ENCODE data around the gene GPR37L1.
A peak's percentile ranks its signal among the peaks of the same experiment; 100 is the strongest.

GPR37L1 gene

GRCh38 chr1:202154766-202155477 lies 32.2 kb downstream of the GPR37L1 start:
- Histone ChIP-seq H3K27me3 (ENCODE audit: control insufficient read depth, insufficient read depth, low read length) (no peaks in the 10 kb centered on the region), H3K4me1 (ENCODE audit: control insufficient read depth, insufficient read depth, low read length) (peaks cover 4% of the 10 kb centered on the region; the same call in 1 of the 2 replicates), H3K36me3 (ENCODE audit: control insufficient read depth, insufficient read depth, low read length) (no peaks in the 10 kb centered on the region), H3K4me3 (ENCODE audit: low read length) (no peak overlapping the region), H3K9me3 (ENCODE audit: control insufficient read depth, insufficient read depth, low read length) (no peaks in the 10 kb centered on the region), H3K27ac (ENCODE audit: low read length) (no peak overlapping the region)
- no CpG with 5 or more reads among the region's 11 CpGs for WGBS (ENCODE audit: insufficient coverage, insufficient read length)
- peak; percentile 67 for DNase-seq (ENCODE audit: low read depth, low spot score)

- Histone ChIP-seq H3K4me1 (ENCODE audit: control insufficient read depth, insufficient read depth, low read length) (peaks cover 5% of the 10 kb centered on the region; the same call in 1 of the 2 replicates), H3K4me3 (ENCODE audit: low read length) (no peak overlapping the region), H3K27me3 (ENCODE audit: control insufficient read depth, insufficient read depth, low read length) (no peaks in the 10 kb centered on the region), H3K36me3 (ENCODE audit: control insufficient read depth, insufficient read depth, low read length) (no peaks in the 10 kb centered on the region; the same call in 1 of the 2 replicates), H3K9me3 (ENCODE audit: control insufficient read depth, insufficient read depth, low read length) (no peaks in the 10 kb centered on the region), H3K27ac (ENCODE audit: low read length) (no peak overlapping the region)
- no peak for DNase-seq (ENCODE audit: low read depth, low spot score)
- no CpG with 5 or more reads among the region's 8 CpGs for WGBS (ENCODE audit: insufficient coverage, insufficient read length)
Measured at GRCh38 chr1:202155478-202156021, 32.8 kb downstream of the GPR37L1 start.

DNA sequence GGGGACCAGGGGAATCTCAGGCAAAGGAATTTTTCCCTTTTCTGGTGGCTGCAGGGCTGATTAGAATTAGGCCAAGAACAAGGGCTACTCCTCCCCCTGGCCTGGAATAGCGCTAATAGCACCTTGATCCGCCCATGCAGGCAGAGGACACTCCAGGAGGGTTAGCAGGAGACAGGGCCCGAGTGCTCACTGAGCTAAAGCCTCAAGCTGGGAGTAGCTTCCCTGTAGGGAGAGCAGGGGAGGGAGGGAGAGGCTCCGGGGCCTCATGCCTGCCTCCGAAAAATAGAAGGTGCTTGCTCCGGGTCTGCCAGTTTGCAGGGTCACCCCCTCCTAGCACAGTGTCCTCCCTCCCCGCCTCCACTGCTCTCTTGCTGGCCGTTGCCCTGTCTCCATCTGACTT lies 33.9 kb downstream of the GPR37L1 start:
- no peak for DNase-seq (ENCODE audit: low read depth, low spot score)
- WGBS (ENCODE audit: insufficient coverage, insufficient read length), result no CpG with 5 or more reads among the region's 8 CpGs
- Histone ChIP-seq H3K9me3 (ENCODE audit: control insufficient read depth, insufficient read depth, low read length) (no peaks in the 10 kb centered on the region), H3K4me1 (ENCODE audit: control insufficient read depth, insufficient read depth, low read length) (peaks cover 5% of the 10 kb centered on the region; the same call in 1 of the 2 replicates), H3K36me3 (ENCODE audit: control insufficient read depth, insufficient read depth, low read length) (no peaks in the 10 kb centered on the region; the same call in 1 of the 2 replicates), H3K27ac (ENCODE audit: low read length) (no peak overlapping the region), H3K4me3 (ENCODE audit: low read length) (no peak overlapping the region), H3K27me3 (ENCODE audit: control insufficient read depth, insufficient read depth, low read length) (no peaks in the 10 kb centered on the region)

DNA sequence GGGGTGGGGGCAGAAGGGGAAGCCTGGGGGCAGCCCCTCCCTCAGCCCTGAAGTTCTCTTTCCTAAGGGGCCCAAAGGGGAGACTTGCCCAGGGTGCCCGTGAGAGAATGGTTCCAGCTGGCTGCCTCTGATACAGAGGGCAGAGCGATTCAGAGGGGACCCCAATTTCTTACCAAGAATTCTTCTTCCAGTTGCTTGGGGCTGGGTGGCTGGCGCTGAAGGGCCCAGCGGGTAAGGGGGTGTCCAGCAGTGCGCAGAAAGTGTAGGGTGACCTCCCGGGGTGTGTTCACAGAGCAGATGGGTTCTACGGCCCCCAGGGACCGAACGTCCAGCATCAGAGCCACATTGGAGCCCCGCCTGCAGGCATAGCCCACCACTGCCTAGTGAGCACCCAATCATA lies 35.2 kb downstream of the GPR37L1 start:
- no peak overlapping the region for H3K4me3 ChIP-seq (ENCODE audit: low read length)
- H3K27me3 ChIP-seq (ENCODE audit: control insufficient read depth, insufficient read depth, low read length), result no peaks in the 10 kb centered on the region
- WGBS (ENCODE audit: insufficient coverage, insufficient read length), result no CpG with 5 or more reads among the region's 10 CpGs
- no peak for DNase-seq (ENCODE audit: low read depth, low spot score)
- no peaks in the 10 kb centered on the region for H3K9me3 ChIP-seq (ENCODE audit: control insufficient read depth, insufficient read depth, low read length)
- peaks cover 8% of the 10 kb centered on the region for H3K4me1 ChIP-seq (ENCODE audit: control insufficient read depth, insufficient read depth, low read length)
- no peaks in the 10 kb centered on the region; the same call in 1 of the 2 replicates for H3K36me3 ChIP-seq (ENCODE audit: control insufficient read depth, insufficient read depth, low read length)
- no peak overlapping the region for H3K27ac ChIP-seq (ENCODE audit: low read length)

DNA sequence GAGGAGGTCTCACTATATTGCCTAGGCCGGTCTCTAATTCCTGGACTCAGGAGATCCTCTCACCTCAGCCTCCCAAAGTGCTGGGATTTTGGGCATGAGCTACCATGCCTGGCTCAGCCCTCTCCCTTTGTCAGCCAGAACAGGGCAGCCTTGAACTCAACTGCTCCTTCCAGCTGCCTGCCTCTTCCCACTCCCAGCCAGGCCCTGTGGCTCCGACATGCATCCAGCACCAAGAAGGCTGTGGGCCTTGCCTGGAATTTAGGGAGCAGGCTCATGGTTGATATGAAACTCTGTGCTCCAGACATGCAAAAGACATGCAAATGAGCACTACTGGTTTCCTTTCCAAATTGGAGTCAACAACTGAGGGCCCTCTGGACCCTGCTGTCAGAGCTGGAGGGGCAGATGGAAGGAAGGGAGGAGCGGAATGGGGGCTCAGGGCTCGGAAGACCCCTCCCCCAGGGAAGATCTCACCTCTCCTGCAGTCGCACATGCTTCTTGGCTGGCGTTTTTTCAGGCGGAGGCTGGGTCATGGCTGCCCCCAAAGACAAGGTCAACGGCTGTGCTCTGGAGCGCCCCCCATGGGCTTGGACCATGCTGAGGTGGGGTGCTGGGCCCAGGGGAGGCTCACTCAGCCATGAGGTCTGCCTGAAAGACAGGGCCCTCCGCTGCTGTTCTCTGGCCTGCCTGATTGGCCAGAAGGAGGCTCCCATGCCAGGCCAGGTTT lies 36.3 kb downstream of the GPR37L1 start:
- no peak for DNase-seq (ENCODE audit: low read depth, low spot score)
- Histone ChIP-seq H3K4me1 (ENCODE audit: control insufficient read depth, insufficient read depth, low read length) (peaks cover 10% of the 10 kb centered on the region), H3K27me3 (ENCODE audit: control insufficient read depth, insufficient read depth, low read length) (no peaks in the 10 kb centered on the region), H3K9me3 (ENCODE audit: control insufficient read depth, insufficient read depth, low read length) (no peaks in the 10 kb centered on the region), H3K36me3 (ENCODE audit: control insufficient read depth, insufficient read depth, low read length) (no peaks in the 10 kb centered on the region; the same call in 1 of the 2 replicates), H3K4me3 (ENCODE audit: low read length) (no peak overlapping the region), H3K27ac (ENCODE audit: low read length) (no peak overlapping the region)
- no CpG with 5 or more reads among the region's 10 CpGs for WGBS (ENCODE audit: insufficient coverage, insufficient read length)

GRCh38 chr1:202159534-202160371 lies 37.0 kb downstream of the GPR37L1 start:
- H3K9me3 ChIP-seq (ENCODE audit: control insufficient read depth, insufficient read depth, low read length), result no peaks in the 10 kb centered on the region
- no CpG with 5 or more reads among the region's 16 CpGs for WGBS (ENCODE audit: insufficient coverage, insufficient read length)
- no peak overlapping the region for H3K27ac ChIP-seq (ENCODE audit: low read length)
- no peaks in the 10 kb centered on the region; the same call in 1 of the 2 replicates for H3K36me3 ChIP-seq (ENCODE audit: control insufficient read depth, insufficient read depth, low read length)
- DNase-seq (ENCODE audit: low read depth, low spot score), result no peak
- H3K27me3 ChIP-seq (ENCODE audit: control insufficient read depth, insufficient read depth, low read length), result no peaks in the 10 kb centered on the region
- peaks cover 8% of the 10 kb centered on the region for H3K4me1 ChIP-seq (ENCODE audit: control insufficient read depth, insufficient read depth, low read length)
- no peak overlapping the region for H3K4me3 ChIP-seq (ENCODE audit: low read length)

DNA sequence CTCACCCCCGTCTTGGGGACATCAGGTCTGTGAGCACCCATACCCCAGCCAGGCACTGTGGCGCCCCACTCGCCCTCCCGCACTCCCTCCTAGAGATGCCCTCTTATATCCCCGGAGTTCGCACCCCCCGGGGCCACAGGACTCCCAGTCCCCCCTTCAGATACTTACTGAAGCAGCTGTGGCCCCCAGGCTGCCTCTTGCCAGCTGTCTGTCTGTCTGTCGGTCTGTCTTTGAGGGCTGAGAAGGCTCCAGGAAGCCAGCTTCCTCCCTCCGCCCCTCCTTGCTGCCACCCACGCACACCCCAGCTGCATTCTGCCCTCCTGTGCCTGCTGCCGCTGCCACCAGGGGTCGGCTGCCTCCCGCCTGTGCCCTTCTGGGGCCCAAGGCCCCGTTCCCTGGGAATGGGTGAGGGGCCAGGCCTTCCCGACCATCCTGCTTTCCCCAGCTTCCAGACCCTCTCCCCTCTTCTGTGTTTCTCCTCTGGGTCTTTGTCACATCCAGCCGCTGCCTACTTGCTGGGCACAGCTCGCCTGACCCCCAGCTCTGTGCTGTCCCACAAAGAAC lies 37.7 kb downstream of the GPR37L1 start, which contains the start of gene PTPN7:
Gene PTPN7, minus strand, starts transcription at position 226 of the 564 bp plus-strand sequence. CDS start 1,200 bp downstream, outside the sequence.
- H3K9me3 ChIP-seq (ENCODE audit: control insufficient read depth, insufficient read depth, low read length), result no peaks in the 10 kb centered on the region
- no peaks in the 10 kb centered on the region for H3K27me3 ChIP-seq (ENCODE audit: control insufficient read depth, insufficient read depth, low read length)
- peaks cover 6% of the 10 kb centered on the region for H3K4me1 ChIP-seq (ENCODE audit: control insufficient read depth, insufficient read depth, low read length)
- H3K36me3 ChIP-seq (ENCODE audit: control insufficient read depth, insufficient read depth, low read length), result no peaks in the 10 kb centered on the region; the same call in 1 of the 2 replicates
- WGBS (ENCODE audit: insufficient coverage, insufficient read length), result no CpG with 5 or more reads among the region's 17 CpGs
- no peak within 1 kb of the TSS for H3K27ac ChIP-seq (ENCODE audit: low read length)
- no peak within 1 kb of the TSS for H3K4me3 ChIP-seq (ENCODE audit: low read length)
- DNase-seq (ENCODE audit: low read depth, low spot score), result no peak

DNA sequence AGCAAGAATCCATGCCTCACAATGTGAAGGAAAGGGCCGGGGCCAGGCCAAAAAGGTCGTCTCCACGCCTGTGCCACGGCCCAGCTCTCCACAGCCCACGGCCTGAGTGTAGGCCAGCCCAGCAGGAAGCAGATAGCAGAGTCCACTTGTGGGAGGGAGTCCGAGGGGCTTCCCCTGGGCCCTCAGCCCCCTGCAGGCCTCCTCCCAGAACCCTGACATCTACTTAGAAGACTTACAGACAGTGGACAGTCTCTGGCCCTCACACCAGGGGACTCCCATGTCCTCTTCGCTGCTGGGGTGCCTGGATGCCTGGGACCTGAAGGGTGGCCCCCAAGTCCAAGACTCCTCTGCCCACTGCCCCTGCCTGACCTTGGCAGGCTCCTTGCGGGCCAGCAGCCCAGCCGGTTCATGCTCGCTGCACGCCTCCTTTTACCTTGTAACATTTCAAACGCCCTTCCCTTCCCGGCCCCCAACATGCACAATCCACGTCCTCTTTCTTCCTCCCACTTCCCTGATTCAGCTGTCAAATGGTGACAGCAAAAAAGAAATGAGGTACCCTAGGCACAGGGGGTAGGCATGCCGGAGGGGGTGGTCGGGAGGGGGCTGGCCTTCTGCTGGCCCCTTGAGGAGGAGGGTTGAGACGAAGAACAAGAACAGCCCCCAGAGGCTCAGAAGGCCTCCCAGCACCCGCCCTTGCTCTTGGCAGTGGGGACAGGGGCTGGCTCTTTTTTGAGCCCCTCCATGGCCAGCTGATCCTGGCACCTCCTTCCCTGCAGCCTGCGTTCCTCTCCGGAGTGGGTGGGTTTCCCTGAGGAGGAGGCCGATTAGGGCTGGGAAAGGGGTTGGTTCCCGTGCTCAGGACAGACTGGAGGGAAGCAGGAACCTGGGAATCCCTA lies 38.7 kb downstream of the GPR37L1 start:
- Histone ChIP-seq H3K4me1 (ENCODE audit: control insufficient read depth, insufficient read depth, low read length) (peaks cover 6% of the 10 kb centered on the region), H3K27me3 (ENCODE audit: control insufficient read depth, insufficient read depth, low read length) (no peaks in the 10 kb centered on the region), H3K9me3 (ENCODE audit: control insufficient read depth, insufficient read depth, low read length) (no peaks in the 10 kb centered on the region), H3K36me3 (ENCODE audit: control insufficient read depth, insufficient read depth, low read length) (no peaks in the 10 kb centered on the region; the same call in 1 of the 2 replicates), H3K4me3 (ENCODE audit: low read length) (no peak overlapping the region), H3K27ac (ENCODE audit: low read length) (no peak overlapping the region)
- DNase-seq (ENCODE audit: low read depth, low spot score), result no peak
- whole genome bisulfite sequencing (ENCODE audit: insufficient coverage, insufficient read length), result no CpG with 5 or more reads among the region's 22 CpGs

DNA sequence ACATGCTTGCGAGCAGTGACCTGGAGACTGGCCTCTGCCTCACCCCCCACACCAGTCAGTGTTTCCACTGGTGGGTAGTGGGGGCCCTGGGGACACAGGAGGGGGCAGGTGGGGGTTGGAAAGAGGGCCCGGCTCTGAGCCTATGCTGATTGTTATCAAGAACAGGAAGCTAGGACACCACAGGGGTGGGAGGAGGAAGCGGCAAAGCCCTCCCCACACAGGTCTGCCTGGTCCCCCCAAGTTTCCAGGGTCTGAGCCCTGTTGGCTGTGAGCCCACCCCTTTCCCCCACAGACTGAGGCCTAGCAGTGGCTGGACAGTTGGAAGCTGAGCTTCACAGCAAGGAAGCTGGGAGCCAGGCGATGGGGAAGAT lies 39.3 kb downstream of the GPR37L1 start:
- Histone ChIP-seq H3K9me3 (ENCODE audit: control insufficient read depth, insufficient read depth, low read length) (no peaks in the 10 kb centered on the region), H3K36me3 (ENCODE audit: control insufficient read depth, insufficient read depth, low read length) (no peaks in the 10 kb centered on the region; the same call in 1 of the 2 replicates), H3K27me3 (ENCODE audit: control insufficient read depth, insufficient read depth, low read length) (no peaks in the 10 kb centered on the region), H3K27ac (ENCODE audit: low read length) (no peak overlapping the region), H3K4me3 (ENCODE audit: low read length) (no peak overlapping the region), H3K4me1 (ENCODE audit: control insufficient read depth, insufficient read depth, low read length) (peaks cover 6% of the 10 kb centered on the region)
- DNase-seq (ENCODE audit: low read depth, low spot score), result no peak
- no CpG with 5 or more reads among the region's 4 CpGs for WGBS (ENCODE audit: insufficient coverage, insufficient read length)

Measured in iPS DF 6.9 (cell line).